NCI-H524 (cell line): ENCODE measurements around the gene FGFR3.

Source experiments
- DNase-seq, 2 experiments: peaks; one replicate each; lab custom pipeline; 2025; lab: John Stamatoyannopoulos, UW

The FGFR3 gene

GRCh38 chr4:1756893-1757779, 36.0 kb upstream of the FGFR3 start:
- no peak for DNase-seq

DNA sequence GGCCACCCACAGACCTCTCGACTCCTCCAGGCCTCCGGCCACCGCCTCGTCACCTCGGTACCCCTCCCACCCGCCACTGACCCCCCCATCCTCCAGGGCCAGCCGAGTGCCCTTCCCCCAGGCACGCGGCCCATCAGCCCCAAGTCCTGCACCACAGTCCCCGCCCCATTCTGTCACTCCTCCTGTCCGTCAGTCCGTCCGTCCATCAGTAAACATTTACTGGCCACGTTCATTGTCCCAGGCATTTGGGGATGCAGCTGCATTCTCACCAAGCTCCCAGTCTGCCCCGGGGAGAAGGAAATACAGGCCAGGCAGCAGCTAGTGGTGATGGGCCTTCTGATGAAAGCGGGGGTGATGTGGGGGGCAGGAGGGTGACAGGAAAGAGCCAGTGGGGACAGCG, 35.3 kb upstream of the FGFR3 start:
- no peak for DNase-seq

DNA sequence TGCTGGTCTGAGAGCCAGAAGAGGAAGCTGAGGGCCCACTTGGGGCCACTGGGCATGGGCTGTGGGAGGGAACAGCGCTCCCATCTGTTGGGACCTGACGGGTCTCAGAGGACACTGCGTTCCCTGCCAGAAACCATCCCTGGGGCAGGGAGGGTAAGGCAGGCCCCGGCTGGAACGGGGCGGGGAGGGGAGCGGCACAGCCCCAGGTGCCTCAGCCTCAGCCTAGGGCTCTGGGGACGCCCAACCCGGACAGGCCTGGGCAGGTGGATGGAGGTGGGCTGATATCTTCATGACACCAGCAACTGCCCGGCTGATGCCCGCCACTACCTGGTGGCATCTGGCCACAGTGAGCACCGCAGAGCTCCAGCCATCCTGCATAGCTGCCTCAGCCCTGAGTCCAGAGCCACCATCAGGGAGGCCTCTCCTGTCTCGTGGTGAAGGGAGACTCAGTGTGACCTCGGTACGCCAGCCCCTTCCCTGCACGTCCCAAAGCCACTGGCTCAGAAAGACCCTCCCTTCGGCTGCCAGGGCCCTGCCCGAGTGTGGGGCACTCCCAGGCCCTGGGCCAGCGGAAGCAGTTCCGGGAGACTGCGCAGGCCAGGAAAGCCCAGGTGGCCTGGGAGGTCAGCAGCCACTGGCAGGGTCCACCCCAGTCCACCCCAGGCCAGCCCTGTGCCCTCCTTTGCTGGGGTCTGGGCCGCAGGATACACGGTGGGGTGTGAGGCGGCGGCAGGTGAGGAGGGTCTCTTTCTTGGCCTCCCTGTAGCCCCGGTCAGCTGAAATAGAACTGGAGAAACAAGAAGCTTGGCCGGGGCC, 34.6 kb upstream of the FGFR3 start:
- no peak for DNase-seq

DNA sequence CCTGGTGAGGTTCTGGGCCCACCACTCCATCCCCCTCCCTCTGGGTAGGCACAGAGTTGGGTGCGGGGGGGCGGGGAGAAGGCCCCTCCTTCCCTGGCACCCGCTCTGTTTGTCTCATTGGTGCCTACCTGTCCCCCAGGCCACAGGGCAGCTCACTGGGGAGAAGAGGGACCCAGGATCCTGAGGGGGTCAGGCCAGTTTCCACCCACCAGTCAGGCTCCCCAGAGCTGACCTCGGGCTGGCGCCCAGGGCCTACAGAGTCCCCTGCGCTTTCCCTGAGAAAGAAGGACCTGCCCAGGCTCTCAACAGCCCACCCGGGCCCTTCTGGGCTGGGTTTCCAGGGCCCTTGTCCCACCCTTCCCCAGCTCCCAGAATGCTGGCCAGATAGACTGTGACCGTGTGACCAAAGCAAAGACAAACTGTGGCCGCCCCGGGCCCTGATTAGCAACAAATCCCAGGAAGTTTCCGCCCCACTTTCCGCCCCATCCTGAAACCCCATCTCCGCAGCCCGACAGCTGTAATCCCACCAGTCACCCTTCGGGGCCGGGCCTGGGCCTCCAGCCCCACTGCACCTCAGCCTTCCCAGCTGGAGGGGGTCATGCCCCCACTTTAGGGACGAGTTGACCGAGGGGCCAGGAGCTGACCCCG, 33.8 kb upstream of the FGFR3 start:
- DNase-seq = no peak

- peak in 1 of 2 experiments; percentile 28 for DNase-seq
Measured at GRCh38 chr4:1759818-1760223, 33.3 kb upstream of the FGFR3 start.

DNA sequence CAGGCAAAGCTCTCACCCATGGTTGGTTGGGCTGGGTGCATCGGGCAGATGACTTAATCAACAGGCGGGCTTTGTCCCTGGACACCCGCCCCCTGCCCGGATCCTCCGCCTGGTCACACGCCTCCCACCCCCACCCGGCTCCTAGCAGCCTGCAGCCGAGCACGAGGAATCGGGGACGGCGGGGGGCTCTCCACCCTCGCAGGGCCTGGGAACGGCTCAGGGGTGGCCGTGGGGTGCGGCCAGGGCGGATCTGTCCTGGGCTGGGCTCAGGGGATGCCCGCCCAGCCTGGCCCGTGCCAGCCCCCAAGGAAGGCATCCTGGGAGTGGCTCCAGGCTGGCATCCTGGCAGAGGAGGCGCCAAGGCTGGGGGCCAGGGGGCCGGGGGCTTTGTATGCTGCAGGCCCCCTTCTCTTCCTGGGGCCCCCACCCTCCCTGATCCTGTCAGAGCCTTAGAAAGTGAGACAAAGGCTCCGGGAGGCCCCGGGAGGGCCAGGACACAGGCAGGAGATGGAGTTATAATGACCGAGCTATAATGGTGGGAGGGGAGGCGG, 32.5 kb upstream of the FGFR3 start:
- no peak for DNase-seq

GRCh38 chr4:1761130-1761689, 31.9 kb upstream of the FGFR3 start:
- DNase-seq = no peak

- DNase-seq = no peak
Measured at GRCh38 chr4:1762264-1763010, 30.7 kb upstream of the FGFR3 start.

DNA sequence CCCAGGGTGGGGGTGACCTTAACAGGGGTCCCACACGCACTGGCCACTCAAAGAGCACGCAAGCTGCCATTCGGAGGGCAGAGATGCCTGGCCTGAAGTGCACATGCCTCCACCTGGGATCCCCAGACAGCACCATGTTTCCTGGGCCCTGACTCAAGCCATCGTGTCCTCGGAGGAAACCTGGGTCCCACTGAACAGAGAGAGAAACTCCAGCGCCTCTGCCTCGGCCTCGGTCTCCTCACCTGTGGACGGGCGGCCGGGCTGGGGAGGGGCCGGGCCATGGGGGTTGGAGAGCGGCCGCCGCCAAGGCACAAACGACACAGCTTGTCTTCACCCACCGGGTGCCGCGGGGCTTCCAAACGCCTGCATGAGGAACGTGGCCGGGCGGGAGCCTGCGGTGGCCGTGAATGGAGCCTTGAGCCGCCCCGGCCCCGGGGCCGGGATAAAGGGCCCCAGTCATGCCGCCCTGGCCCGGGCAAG, 30.0 kb upstream of the FGFR3 start:
- DNase-seq = no peak

GRCh38 chr4:1763550-1764080, 29.5 kb upstream of the FGFR3 start:
- no peak for DNase-seq

- no peak for DNase-seq
Measured at GRCh38 chr4:1764670-1765069, 28.4 kb upstream of the FGFR3 start.

GRCh38 chr4:1765409-1766072, 27.6 kb upstream of the FGFR3 start:
- DNase-seq = no peak

- DNase-seq = peak in 1 of 2 experiments; percentile 24
Measured at GRCh38 chr4:1766106-1767060, 26.7 kb upstream of the FGFR3 start.

DNA sequence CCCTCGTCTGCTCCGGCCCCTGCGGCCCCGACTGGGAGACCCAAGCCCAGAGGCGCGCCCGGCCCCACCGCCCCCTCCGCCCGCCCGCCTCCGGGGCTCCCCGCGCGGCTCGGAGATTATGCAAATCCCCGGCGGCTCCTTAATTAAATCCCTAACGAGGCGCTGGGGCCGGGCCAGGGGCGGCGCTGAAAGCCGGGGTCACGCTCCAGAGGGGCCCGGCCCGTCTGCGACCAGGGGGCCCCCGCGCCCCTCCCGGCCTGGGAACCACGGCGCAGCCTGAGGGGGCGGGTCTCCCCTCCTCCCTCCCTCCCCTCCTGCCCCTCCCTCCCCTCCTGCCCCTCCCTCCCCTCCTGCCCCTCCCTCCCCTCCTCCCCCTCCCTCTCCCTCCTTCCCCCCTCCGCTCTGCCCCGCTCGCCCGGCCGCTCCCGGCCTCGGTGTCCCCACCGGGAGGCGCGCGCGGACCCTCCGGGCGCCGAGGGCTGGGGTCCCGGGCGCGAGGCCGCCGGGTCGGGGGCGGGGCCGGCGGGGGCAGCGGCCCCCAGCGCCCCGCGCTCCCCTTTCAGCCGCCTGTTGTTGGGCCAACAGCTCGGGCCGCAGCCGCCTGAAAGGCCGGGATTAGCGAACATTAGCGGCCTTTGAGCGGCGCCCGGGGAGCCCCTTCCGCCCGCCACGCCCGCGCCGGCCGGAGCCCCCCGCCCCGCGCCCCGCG, 25.9 kb upstream of the FGFR3 start:
- DNase-seq = peak in 1 of 2 experiments; percentile 33

DNA sequence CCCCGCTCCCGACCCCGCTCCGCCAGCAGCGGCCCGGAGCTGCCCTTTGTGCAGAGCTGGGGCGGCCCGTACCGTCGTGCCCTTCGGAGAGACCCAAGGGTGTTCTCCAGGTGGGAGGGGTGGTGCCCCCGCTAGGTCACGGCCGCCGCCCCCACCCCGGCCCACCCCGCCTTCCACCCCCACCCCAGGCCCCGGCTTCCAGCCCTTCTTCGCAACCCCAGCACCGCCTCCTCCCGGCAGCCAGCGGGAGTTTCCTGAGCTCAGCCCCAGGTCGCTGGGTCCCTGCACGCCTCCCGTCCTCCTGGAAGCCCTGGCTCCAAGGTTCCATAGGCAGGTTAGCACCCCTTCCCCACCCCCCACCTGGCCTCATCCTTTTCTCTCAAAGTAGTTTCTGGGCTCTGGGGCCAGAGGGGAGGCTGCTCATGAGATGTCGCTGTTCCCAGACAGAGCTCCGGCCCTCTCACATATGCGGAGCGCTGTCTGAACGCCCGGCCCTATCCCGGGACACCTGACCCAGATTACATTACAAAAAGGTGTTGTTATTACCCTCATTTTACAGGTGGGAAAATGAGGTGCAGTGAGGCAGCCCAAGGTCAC, 25.2 kb upstream of the FGFR3 start:
- DNase-seq = peak in 1 of 2 experiments; percentile 29

- DNase-seq = no peak
Measured at GRCh38 chr4:1768367-1769034, 24.6 kb upstream of the FGFR3 start.

- no peak for DNase-seq
Measured at GRCh38 chr4:1769692-1770091, 23.4 kb upstream of the FGFR3 start.
